IPS DF 4.7 (cell line): Measurements from ENCODE around the gene SPRN.

Source experiments
- DNase-seq: peaks from one replicate; pipeline ENCODE4 v3.0.0-alpha.2; 2013; ENCODE audit warnings: low spot score; ENCODE audit errors: extremely low read depth

Gene SPRN

DNA sequence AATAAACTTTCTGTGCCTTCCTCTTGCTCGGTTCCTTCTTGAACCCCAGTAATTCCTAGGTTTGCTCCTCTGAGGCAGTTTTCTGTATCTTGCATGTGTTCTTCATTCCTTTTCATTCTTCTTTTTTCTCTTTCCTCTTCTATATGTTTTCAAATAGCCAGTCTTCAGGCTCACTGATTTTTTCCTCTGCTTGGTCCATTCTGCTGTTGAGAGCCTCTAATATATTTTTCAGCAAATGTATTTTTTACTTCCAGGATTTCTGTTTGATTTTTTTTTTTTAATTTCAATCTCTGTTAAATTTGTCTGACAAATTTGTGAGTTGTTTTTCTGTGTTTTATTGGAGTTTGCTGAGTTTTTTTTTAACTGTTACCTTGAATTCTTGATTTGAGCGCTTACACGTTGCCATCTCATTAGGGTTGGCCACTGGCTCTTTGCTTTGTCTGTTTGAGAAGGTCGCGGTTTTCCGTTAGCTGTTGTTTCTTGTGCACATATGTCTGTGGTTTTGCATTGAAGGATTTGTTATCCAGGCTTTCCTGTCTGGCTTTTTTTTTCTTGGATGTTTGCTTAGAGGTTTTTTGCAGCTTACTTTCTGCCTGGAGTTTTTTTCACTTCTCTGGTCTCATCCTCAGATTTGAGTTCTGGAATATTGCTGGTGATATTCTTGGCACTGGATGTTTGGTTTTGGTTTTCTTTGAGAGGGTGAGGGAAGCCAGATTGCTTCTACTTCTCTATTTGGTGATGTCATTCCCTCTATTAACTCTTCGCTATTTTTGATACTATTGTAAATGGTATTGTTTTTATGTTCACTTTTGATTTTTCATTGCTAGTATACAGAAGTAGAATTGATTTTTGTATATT is 12.7 kb downstream of the SPRN start:
- no peak for DNase-seq

DNA sequence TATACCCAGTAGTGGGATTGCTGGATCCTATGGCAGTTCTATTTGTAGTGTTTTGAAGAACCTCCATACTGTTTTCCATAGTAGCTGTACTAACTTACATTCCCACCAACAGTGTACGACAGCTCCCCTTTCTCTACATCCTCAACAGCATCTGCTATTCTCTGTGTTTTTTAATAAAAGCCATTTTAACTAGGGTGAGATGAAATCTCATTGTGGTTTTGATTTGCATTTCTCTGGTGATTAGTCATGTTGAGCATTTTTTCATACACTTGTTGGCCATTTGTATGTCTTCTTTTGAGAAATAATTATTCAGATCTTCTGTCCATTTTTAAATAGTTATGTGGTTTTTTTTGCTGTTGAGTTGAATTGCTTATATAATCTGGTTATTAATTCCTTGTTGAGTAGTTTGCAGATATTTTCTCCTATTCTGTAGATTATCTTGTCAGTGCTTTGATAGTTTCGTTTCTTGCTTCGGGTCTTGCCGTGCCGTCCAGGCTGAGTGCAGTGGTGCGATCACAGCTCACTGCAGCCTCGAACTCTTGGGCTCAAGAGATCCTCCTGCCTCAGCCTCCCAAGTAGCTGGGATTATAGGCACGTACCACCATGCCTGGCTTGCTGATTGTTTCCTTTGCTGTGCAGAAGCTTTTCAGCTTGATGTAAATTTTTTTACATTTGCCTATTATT is 18.4 kb downstream of the SPRN start:
- no peak for DNase-seq

DNA sequence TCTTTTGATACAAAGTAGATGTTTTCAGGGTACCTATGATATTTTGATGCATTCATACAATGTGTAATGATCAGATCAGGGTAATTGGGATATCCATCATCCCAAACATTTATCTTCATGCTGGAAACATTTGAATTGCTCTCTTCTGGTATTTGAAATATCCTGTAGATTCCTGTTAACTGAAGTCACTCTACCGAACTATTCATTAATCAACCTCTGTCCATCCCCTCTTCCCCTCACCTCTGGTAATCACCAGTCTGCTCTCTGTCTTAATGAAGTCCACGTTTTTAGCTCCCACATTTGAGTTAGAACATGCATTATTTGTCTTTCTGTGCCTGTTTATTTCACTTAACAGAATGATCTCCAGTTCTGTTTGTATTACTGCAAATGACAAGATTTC is 19.2 kb downstream of the SPRN start:
- no peak for DNase-seq

GRCh38 chr10:133403784-133404183 is 20.6 kb downstream of the SPRN start:
- DNase-seq: no peak

GRCh38 chr10:133403359-133403758 is 21.1 kb downstream of the SPRN start:
- DNase-seq: no peak

- DNase-seq: no peak
Measured at GRCh38 chr10:133401981-133402725, 22.3 kb downstream of the SPRN start.

GRCh38 chr10:133401500-133401899 is 22.9 kb downstream of the SPRN start:
- no peak for DNase-seq

- DNase-seq: no peak
Measured at GRCh38 chr10:133400624-133401424, 23.6 kb downstream of the SPRN start.

- DNase-seq: no peak
Measured at GRCh38 chr10:133399123-133399601, 25.3 kb downstream of the SPRN start.

GRCh38 chr10:133397938-133398337 is 26.5 kb downstream of the SPRN start:
- DNase-seq: no peak

- DNase-seq: no peak
Measured at GRCh38 chr10:133396035-133396624, 28.3 kb downstream of the SPRN start.

- no peak for DNase-seq
Measured at GRCh38 chr10:133394801-133395221, 29.6 kb downstream of the SPRN start.

DNA sequence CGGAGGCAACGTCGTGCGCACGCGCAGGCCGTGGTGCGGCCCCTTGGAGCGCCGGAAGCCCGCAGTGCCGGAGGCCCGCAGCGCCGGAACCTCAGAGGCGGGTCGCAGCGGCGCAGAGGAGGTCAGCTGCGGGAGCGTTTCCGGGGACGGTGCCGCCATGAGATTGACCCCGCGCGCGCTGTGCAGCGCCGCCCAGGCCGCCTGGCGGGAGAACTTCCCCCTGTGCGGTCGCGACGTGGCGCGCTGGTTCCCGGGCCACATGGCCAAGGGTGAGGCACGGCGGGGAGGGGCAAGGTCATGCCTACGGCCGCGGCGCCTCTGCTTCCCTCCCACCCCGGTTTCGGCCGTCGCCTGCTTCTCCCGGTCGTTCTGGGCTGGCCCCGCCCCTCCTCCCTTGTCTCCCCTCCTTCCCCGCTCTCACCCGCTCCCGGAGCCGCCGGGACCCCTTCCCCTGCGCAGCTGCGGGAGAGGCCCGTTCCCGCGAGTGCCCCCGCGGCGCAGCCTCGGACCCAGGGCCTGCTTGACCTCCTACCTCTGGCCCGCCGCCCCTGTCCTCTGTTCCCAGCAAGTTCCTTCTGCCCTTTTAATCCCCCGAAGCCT is 30.3 kb downstream of the SPRN start, which contains the start of gene MTG1:
Gene MTG1 (plus strand): TSS at position 94 of the 600 bp plus-strand sequence. CDS start 64 bp downstream, at position 158.
- DNase-seq: peak; percentile 78

GRCh38 chr10:133393401-133394063 is 30.9 kb downstream of the SPRN start:
- DNase-seq: no peak

DNA sequence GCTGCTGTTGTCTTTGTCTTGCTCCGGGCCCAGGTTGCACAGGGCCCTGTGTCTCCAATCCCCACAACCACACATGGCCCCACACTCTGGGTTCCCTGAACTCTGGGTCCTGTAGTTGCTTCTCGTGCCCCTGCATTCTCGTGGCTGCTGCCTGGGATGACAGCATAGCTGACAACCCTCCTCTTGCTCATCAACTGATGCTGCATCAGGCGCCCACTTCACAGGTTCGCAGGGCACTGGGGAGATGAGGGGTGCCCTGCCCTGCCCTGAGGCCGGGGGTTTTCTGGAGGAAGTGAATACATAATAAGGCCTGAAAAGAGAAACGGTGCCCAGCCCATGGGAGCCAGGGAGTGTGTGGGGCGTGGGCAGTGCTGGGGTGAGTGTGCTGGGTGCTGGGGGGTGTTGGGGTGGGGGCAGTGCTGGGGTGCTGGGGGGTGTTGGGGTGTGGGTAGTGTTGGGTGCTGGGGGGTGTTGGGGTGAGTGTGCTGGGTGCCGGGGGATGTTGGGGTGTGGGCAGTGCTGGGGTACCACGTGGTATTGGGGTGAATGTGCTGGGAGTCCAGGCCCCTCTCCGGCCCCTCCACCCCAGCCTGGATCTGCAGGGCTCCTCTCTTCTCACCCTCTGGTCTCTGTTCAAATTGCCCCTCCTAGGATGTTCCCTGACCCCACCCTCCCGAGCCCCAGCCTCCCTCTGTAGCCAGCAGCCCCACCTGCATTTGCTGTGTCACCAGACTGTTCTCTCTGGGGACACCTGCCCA is 32.5 kb downstream of the SPRN start:
- no peak for DNase-seq

DNA sequence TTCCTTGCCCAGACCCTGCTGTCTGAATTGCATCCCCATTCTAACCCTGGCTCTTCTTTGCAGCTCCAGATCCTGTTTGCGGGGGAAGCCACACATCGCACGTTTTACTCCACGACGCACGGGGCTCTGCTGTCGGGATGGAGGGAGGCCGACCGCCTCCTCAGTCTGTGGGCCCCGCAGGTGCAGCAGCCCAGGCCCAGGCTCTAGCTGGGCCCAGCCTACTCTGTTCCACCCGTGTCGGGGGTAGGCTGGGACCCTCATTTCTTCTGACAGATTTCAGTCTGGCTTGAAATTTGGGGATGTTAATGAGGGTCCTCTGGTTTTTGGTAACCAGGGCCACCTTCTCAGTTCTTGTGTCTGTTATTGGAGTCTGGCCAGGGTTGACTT is 33.2 kb downstream of the SPRN start:
- DNase-seq: no peak

DNA sequence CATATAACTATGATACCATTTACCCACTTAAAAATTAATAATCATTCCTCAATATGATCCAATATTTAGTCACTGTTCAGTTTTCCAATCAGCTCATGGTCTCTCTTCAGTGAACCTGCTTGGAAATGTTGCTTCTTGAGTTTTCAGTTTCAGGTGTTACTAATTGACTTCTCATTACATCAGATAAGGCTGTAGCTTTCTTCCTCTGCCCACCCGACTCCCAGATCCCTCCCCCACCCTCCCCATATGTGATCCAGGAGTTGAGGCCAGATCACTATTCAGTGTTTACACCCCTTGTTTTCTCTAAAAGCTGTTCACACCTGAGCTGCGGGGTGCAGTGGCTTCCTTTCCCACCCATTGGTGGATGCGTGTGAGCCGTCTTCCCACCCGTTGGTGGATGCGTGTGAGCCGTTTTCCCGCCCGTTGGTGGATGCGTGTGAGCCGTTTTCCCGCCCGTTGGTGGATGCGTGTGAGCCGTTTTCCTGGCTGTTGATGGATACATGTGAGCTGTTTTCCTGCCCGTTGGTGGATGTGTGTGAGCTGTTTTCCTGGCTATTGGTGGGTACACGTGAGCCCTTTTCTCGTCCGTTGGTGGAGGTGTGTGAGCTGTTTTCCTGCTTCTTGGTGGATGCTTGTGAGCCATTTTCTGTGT is 33.7 kb downstream of the SPRN start:
- no peak for DNase-seq
